Daoy (cell line): ENCODE measurements around the gene KRTAP4-1. TPM values are rescaled to one million over a fixed set of nuclear protein-coding genes. Genes with fewer than 3 reads are reported as not detected.
A peak's percentile ranks its signal among the peaks of the same experiment; 100 is the strongest.
"Not testable (repeated sequence)": the region's sequence is repeated elsewhere in the genome, so short reads cannot be mapped to it uniquely, and the experiment has no call there.

Source experiments
- DNase-seq: peaks from one replicate; pipeline ENCODE4 v3.0.0-alpha.2; 2015; ENCODE audit warnings: low read depth
- total RNA-seq: library from RNA; depleted of rRNA; stranded (reverse); fragments of >200 nt; shearing (Covaris generic); gene quantifications from 2 replicates; pipeline ENCODE4 v1.2.3, GENCODE V29; 2014; rRNA removed

The KRTAP4-1 gene
- total RNA-seq, 1 experiment from 2014 or later: not detected

DNA sequence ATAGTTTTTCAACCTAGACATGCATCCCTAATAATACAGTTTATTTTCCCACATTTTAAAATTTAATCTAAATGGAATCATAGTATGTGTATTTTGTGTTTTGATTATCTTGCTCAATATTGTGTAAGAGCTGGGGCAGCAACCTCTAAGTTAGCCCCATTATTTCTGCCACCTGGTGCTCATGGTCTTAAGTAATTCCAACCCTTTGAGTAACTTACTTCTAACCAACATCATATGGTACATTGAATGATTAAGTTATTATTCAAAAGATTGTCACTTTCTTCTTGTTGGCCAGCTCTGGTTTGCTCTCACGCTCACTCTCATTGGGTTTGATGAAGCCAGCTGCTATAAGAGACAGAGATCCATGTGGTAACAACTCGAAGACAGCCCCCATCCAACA lies 12.8 kb downstream of the KRTAP4-1 start:
- no peak for DNase-seq

DNA sequence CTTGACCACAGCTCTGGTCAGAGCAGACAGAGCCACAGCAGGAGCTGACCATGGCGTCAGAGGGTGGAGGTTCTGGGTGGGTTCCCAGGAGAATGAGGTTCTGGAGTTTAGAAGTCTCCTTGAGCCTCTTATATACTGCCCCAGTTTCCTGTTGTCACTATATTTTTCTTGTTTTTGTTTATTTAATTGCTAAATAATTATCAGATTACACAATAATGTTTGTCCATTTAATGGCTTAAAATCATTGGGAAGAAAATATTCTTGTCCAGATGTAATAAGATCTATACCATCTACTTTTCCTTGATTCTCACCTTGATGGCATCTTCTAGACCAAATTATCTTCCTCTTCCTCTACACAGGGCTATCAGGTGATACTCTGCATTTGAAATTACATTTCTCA lies 16.6 kb downstream of the KRTAP4-1 start, which contains the start of gene KRTAP4-3:
KRTAP4-3 (minus strand) TSS at position 101 of the 400 bp plus-strand sequence; CDS start at position 52, 49 bp downstream.
- DNase-seq: no peak

DNA sequence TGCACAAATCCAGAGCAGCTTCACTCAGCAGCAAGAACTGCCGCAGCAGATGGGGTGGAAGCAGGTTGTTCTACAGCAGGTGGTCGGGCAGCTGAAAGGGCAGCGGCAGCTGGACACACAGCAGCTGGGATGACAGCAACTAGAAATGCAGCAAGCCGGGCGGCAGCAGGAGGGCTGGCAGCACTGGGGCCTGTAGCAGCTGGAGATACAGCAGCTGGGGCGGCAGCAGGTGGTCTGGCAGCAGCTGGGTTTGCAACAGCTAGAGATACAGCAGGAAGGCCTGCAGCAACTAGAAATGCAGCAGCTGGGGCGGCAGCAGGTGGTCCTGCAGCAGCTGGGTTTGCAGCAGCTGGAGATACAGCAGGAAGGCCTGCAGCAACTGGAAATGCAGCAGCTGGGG lies 17.1 kb downstream of the KRTAP4-1 start:
- no peak for DNase-seq

DNA sequence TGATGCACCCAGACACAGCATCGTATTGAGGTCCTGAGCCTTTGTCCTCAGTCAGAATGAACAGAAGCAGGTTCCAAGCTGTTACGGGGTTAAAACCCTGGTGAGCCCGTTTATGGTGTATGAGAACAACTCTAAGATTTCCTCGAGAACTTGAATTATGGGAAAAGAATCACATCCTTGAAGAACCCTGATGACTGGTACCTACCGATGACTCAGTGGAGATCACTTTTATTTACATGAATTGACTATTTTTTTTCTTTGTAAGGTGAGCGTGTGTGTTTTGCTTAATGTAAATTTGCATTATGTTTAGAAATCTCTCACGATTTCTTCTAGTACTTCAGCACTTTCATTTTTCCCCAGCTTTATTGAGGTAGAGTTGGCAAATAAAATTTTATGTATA lies 20.9 kb downstream of the KRTAP4-1 start:
- no peak for DNase-seq

DNA sequence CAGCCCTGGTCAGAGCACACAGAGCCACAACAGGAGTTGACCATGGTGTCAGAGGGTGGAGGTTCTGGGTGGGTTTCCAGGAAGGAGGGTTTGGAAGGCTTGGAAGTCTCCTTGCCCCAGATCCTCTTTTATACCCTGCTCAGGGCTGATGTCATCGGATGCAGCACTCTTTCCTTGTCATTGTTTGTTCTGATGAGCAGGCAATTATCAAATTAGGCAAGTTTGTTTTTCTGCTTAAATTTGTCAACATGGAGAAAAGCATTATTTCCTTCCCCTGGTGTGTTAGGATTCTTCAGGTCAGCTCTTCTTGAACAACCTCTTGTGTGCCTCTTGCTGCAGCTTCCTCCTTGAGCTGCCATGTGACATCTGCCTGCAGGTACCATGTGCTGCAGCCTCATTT lies 24.1 kb downstream of the KRTAP4-1 start, which contains the start of gene KRTAP4-4:
KRTAP4-4 (minus strand) TSS at position 101 of the 400 bp plus-strand sequence; CDS start at position 44, 57 bp downstream.
- no peak for DNase-seq

DNA sequence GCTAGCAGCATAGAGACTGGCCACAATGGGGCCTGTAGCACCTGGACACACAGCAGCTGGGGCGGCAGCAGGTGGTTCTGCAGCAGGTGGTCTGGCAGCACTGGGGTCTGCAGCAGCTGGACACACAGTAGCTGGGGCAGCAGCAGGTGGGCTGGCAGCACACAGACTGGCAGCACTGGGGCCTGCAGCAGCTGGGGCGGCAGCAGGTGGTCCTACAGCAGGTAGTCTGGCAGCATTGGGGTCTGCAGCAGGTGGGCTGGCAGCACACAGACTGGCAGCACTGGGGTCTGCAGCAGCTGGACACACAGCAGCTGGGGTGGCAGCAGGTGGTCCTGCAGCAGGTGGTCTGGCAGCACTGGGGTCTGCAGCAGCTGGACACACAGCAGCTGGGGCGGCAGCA lies 24.5 kb downstream of the KRTAP4-1 start:
- DNase-seq: not testable (repeated sequence)

DNA sequence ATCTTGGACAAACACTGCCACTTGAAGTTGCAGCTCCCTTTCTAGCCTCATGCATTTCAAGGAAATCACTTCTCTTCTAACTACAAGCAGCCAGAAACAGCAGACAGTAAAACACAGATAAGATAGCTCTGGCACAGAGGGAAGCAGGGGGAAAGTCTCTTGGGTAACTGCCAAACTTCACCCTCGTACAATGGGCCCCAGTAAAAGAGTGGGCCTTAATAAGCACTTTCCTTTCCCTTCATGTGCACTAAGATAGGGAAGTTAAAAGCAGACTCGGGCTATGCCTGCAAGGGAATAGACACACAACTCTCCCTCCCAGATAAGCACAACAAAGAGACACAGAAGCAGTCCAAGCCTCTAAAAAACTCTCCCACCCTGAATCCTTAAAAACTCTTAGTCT lies 30.9 kb downstream of the KRTAP4-1 start:
- DNase-seq: no peak

DNA sequence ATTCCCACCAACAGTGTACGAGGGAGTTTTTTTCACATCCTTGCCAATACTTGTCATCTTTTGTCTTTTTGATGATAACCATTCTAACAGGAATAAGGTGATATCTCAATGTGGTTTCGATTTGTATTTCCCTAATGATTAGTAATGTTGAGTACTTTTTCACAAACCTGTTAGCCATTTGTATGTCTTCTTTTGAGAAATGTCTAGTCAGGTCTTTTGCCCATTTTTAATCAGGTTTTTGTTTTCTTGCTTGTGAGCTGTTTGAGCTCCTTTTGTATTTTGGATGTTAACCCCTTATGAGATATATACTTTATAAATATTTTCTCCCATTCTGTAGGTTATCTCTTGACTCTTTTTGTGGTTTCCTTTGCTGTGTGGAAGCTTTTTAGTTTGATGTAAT lies 33.2 kb downstream of the KRTAP4-1 start:
- DNase-seq: no peak

DNA sequence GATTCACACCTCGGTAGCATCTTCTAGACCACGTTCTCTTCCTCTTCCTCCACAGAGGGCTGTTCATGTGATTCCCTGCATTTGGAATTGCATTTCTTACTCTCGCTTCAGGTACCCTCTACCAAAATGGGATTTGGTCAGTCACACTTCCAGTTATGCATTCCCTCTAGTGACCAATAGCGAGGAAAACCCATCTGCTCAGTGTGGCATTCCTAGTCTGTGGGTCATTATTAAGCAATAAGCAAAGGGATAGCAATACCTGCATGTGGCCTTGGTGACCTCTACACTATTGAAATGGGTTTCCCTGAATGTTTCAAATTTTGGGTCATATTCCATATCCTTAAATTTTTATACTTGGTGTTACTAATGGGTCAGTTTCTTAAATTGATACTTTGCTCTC lies 34.7 kb downstream of the KRTAP4-1 start:
- no peak for DNase-seq

DNA sequence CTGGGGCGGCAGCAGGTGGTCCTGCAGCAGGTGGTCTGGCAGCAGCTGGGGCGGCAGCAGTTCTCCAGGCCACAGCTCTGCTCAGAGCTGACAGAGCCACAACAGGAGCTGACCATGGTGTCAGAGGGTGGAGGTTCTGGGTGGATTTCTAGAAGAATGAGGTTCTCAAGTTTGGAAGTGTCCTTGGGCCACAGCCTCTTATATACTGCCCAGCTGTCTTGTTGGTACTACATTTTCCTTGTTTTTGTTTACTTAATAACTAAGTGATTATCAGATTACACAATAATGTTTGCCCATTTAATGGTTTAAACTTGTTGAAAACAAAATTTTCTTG lies 35.1 kb downstream of the KRTAP4-1 start, which contains the start of gene KRTAP4-5:
KRTAP4-5 (minus strand) TSS at position 174 of the 334 bp plus-strand sequence; CDS start at position 116, 58 bp downstream.
- no peak for DNase-seq

DNA sequence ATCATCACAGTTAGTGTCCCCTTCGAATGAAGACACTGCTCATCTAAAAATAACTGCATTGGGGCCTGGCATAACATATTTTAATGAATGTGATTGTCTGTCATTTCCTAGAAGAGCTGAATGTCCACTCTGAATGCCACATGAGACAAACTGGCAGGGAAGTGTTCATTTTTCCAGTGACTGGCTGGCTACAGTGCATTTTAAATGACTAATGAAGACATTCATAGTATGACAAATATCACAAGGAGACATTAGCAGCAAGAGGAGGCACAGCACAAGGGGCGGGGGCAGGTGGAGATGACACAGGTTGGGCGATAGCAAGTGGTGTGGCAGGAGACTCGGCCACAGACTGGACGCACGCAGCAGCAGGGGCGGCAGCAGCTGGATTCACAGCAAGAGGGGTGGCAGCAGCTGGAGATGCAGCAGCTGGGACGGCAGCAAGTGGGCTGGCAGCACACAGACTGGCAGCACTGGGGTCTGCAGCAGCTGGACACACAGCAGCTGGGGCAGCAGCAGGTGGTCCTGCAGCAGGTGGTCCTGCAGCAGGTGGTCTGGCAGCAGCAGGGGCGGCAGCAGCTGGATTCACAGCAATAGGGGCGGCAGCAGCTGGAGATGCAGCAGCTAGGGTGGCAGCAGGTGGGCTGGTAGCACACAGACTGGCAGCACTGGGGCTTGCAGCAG lies 35.6 kb downstream of the KRTAP4-1 start:
- not testable (repeated sequence) for DNase-seq

DNA sequence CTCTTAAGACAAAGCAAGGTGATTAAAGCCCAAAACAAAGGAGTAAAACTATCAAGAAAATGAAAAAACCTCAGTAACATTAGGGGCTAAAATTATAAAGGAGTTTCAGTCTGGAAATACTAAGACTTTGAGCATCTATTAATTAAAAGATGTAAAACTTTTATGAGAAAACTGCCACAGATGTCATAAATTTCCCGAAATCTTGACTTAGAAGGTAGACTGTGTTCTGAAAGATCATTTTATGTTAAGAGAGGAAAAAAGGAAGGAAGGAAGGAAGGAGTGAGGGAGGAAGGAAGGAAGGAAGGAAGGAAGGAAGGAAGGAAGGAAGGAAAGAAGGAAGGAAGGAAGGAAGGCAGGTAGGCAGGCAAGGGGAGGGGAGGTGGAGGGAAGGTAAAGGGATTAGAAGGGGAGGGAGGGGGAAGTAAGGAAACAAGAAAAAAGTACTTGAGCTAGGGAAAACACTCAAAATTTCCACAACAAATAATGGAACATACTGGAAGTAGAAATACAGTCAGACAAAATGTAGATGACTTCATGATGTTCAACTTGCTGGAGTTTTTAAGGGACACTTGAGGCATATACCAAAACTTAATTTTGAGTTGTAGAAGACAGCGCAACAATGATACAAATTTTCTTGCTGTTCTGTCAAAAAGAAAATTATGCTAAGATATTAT lies 37.0 kb downstream of the KRTAP4-1 start:
- no peak for DNase-seq

DNA sequence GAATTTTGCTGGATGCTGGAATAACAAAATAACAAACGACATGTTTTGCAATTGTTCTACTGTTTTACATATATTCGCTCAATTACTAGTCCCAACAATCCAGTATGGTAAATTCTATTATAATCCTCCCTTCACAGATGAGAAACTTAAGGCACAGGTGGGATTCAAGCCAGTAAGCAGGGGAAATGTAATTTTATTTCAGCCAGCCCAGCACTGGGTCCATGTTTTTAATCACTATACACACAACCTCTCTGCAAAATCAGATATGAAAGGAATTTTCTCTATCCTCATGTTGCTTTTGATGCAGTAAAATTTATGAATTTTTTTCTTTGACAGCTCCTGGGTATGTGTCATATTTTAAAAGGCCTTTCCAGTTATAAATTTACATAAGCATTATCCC lies 39.5 kb downstream of the KRTAP4-1 start:
- no peak for DNase-seq

DNA sequence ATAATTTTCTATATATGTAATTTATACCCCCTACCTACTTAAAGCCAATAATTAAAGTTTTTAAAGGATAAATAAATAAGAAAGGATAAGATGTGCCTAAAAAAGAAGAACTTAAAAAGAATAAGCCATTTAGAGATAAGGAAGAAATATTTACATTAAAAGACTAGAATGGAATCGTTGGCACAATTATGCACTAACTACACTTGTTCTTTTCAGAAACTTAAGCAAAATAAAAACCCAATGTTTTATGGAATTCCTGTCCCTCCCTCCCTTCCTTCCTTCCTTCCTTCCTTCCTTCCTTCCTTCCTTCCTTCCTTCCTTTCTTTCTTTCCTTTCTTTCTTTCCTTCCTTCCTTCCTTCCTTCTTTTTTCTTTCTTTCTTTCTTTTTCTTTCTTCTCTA lies 39.9 kb downstream of the KRTAP4-1 start:
- DNase-seq: no peak

DNA sequence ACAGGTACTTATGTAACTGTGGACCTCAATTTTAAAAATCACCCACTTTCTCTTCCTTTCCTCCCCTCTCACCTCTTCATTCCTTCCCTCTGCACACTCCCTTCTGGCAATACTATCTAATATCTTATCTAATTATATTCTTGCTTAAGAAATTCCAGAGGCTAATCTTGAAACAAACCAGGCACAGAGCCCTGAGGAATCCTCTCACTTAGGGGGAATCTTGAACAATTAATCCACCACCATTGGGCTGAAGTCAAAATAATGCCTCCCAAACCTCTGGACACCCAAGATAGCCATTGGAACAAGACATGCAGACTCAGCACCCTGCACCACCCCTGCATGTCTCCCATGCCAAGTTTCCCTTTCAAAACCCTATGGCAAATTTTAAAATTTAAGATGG lies 43.4 kb downstream of the KRTAP4-1 start:
- no peak for DNase-seq

DNA sequence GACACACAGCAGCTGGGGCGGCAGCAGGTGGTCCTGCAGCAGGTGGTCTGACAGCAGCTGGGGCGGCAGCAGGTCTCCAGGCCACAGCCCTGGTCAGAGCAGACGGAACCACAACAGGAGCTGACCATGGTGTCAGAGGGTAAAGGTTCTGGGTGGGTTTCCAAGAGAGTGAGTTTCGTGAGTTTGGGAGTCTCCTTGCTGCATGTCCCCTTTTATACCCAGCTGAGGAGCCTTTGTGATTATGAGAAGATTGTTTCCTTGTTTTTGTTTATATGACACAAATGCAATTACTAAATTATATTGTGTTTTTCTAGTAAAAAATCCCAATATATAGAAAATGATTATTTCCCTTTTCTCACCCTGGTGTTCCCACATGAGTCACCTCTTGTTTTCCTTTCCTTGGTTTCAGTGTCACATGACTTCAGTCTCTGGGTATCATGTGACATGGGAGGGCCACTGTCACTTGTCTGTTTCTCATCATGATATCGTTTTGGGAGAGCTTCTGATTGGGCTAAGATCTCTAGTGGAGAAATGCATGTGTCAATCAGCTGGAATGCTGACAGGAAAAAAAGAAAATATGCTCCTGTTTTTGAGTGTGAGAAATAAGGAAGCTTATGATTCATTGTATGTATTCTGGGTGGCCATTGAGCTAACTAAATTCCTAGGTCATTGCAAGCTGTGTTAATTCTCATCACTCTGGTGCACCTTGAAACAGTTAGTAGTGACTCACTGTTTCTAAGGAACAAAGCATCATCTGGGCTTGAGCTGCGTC lies 44.2 kb downstream of the KRTAP4-1 start, which contains the start of gene KRTAP4-6:
KRTAP4-6 (minus strand) TSS at position 185 of the 772 bp plus-strand sequence; CDS start at position 128, 57 bp downstream.
- peak; percentile 46 for DNase-seq

DNA sequence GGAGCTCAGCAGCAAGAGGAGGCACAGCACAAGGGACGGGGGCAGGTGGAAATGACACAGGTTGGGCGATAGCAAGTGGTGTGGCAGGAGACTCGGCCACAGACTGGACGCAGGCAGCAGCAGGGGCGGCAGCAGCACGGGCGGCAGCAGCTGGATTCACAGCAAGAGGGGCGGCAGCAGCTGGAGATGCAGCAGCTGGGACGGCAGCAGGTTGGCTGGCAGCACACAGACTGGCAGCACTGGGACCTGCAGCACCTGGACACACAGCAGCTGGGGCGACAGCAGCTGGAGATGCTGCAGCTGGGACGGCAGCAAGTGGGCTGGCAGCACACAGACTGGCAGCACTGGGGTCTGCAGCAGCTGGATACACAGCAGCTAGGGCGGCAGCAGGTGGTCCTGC lies 44.8 kb downstream of the KRTAP4-1 start:
- not testable (repeated sequence) for DNase-seq

Other genes starting within 250 kb of the KRTAP4-1 start
- gene KRT23, start 247.3 kb downstream of the KRTAP4-1 start, total RNA-seq: not detected in 2 replicates
- not detected in 2 replicates for gene KRT39, start 218.0 kb downstream of the KRTAP4-1 start, total RNA-seq
- not detected in 2 replicates for gene KRT40, start 200.6 kb downstream of the KRTAP4-1 start, total RNA-seq
- not detected in 2 replicates for gene KRTAP3-3, start 190.7 kb downstream of the KRTAP4-1 start, total RNA-seq
- gene KRTAP3-2, start 185.0 kb downstream of the KRTAP4-1 start, total RNA-seq: not detected in 2 replicates
- gene KRTAP3-1, start 175.8 kb downstream of the KRTAP4-1 start, total RNA-seq: not detected in 2 replicates
- gene KRTAP1-5, start 157.7 kb downstream of the KRTAP4-1 start, total RNA-seq: not detected in 2 replicates
- not detected in 2 replicates for gene KRTAP1-4, start 154.7 kb downstream of the KRTAP4-1 start, total RNA-seq
- not detected in 2 replicates for gene KRTAP1-3, start 150.0 kb downstream of the KRTAP4-1 start, total RNA-seq
- 1.5 TPM in 1 of 2 replicates, not detected in the other for gene KRTAP1-1, start 143.5 kb downstream of the KRTAP4-1 start, total RNA-seq
- not detected in 2 replicates for gene KRTAP2-1, start 137.6 kb downstream of the KRTAP4-1 start, total RNA-seq
- not detected in 2 replicates for gene KRTAP2-2, start 129.7 kb downstream of the KRTAP4-1 start, total RNA-seq
- gene KRTAP2-3, start 124.8 kb downstream of the KRTAP4-1 start, total RNA-seq: not detected in 2 replicates
- not detected in 2 replicates for gene KRTAP2-4, start 119.0 kb downstream of the KRTAP4-1 start, total RNA-seq
- gene KRTAP4-7, start 100.8 kb downstream of the KRTAP4-1 start, total RNA-seq: not detected in 2 replicates
- gene KRTAP4-8, start 86.8 kb downstream of the KRTAP4-1 start, total RNA-seq: not detected in 2 replicates
- not detected in 2 replicates for gene KRTAP4-16, start 82.7 kb downstream of the KRTAP4-1 start, total RNA-seq
- gene KRTAP4-9, start 79.5 kb downstream of the KRTAP4-1 start, total RNA-seq: not detected in 2 replicates
- not detected in 2 replicates for gene KRTAP4-11, start 66.5 kb downstream of the KRTAP4-1 start, total RNA-seq
- gene KRTAP4-12, start 60.7 kb downstream of the KRTAP4-1 start, total RNA-seq: not detected in 2 replicates
- not detected in 2 replicates for gene KRTAP4-6, start 44.4 kb downstream of the KRTAP4-1 start, total RNA-seq
- not detected in 2 replicates for gene KRTAP4-5, start 35.1 kb downstream of the KRTAP4-1 start, total RNA-seq
- not detected in 2 replicates for gene KRTAP4-4, start 24.2 kb downstream of the KRTAP4-1 start, total RNA-seq
- gene KRTAP4-3, start 16.7 kb downstream of the KRTAP4-1 start, total RNA-seq: not detected in 2 replicates
- not detected in 2 replicates for gene KRTAP4-2, start 6.7 kb downstream of the KRTAP4-1 start, total RNA-seq
- gene KRTAP9-1, start 5.0 kb upstream of the KRTAP4-1 start, total RNA-seq: not detected in 2 replicates
- gene KRTAP9-2, start 41.7 kb upstream of the KRTAP4-1 start, total RNA-seq: not detected in 2 replicates
- gene KRTAP9-3, start 47.5 kb upstream of the KRTAP4-1 start, total RNA-seq: not detected in 2 replicates
- not detected in 2 replicates for gene KRTAP9-8, start 53.1 kb upstream of the KRTAP4-1 start, total RNA-seq
- gene KRTAP9-4, start 64.8 kb upstream of the KRTAP4-1 start, total RNA-seq: not detected in 2 replicates
- gene KRTAP9-9, start 70.5 kb upstream of the KRTAP4-1 start, total RNA-seq: not detected in 2 replicates
- not detected in 2 replicates for gene KRTAP9-6, start 80.5 kb upstream of the KRTAP4-1 start, total RNA-seq
- gene KRTAP9-7, start 90.8 kb upstream of the KRTAP4-1 start, total RNA-seq: not detected in 2 replicates
- not detected in 2 replicates for gene KRTAP29-1, start 117.9 kb upstream of the KRTAP4-1 start, total RNA-seq
- not detected in 2 replicates for gene KRTAP16-1, start 124.4 kb upstream of the KRTAP4-1 start, total RNA-seq
- not detected in 2 replicates for gene KRTAP17-1, start 130.8 kb upstream of the KRTAP4-1 start, total RNA-seq
- not detected in 2 replicates for gene KRT33A, start 165.9 kb upstream of the KRTAP4-1 start, total RNA-seq
- not detected in 2 replicates for gene KRT33B, start 184.9 kb upstream of the KRTAP4-1 start, total RNA-seq
- gene KRT34, start 197.4 kb upstream of the KRTAP4-1 start, total RNA-seq: 0.46 and 1.4 TPM in 2 replicates
- not detected in 2 replicates for gene KRT31, start 212.7 kb upstream of the KRTAP4-1 start, total RNA-seq
- gene KRT37, start 239.7 kb upstream of the KRTAP4-1 start, total RNA-seq: not detected in 2 replicates